VCaP (cell line): ENCODE measurements around the gene DYSF.

ENCODE experiments used
- H3K27ac ChIP-seq: fragments of 450-650 bp; 2 replicates; pipeline ENCODE4 v1.5.1; 2017
- CTCF ChIP-seq: fragments of 450-650 bp; conservative IDR thresholded peaks from 2 replicates; pipeline ENCODE4 v1.5.1; 2017; ENCODE audit warnings: mild to moderate bottlenecking, moderate library complexity

Gene DYSF

GRCh38 chr2:71452565-71452964 is 796 bp upstream of the DYSF start:
- no peak overlapping the region for H3K27ac ChIP-seq
- TF ChIP-seq CTCF, result 0 out of 2 replicates have a peak, but pooled peaks have one; percentile 12

- no peak for TF ChIP-seq CTCF
- no peak overlapping the region for H3K27ac ChIP-seq
Observed at GRCh38 chr2:71454221-71455010, 1.1 kb downstream of the DYSF start.

GRCh38 chr2:71455011-71455740 is 1.8 kb downstream of the DYSF start:
- no peak overlapping the region for H3K27ac ChIP-seq
- no peak for TF ChIP-seq CTCF

GRCh38 chr2:71455741-71456569 is 2.6 kb downstream of the DYSF start:
- TF ChIP-seq CTCF, result no peak
- no peak overlapping the region for H3K27ac ChIP-seq

- H3K27ac ChIP-seq, result no peak overlapping the region
- no peak for TF ChIP-seq CTCF
Observed at GRCh38 chr2:71456617-71457016, 3.3 kb downstream of the DYSF start.

- TF ChIP-seq CTCF, result no peak
- no peak overlapping the region for H3K27ac ChIP-seq
Observed at GRCh38 chr2:71457123-71457915, 4.0 kb downstream of the DYSF start.
